ENCODE data around the gene NEK11.

The NEK11 gene

DNA sequence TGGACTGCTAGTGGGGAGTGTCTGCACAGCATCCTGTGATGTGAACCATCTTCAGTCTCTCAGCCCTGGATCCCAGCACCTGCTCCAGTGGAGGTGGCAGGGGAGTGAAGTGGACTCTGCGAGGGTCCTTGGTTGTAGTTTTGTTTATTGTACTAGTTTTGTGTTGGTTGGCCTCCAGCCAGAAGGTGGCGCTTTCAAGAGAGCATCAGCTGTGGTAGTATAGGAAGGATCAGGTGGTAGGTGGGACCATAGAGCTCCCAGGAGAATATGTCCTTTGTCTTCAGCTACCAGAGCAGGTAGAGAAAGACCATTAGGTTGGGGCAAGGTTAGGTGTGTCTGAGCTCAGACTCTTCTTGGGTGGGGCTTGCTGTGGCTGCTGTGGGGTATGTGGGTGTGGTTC, 20.9 kb downstream of the NEK11 start:
- DNase-seq: no peak

DNA sequence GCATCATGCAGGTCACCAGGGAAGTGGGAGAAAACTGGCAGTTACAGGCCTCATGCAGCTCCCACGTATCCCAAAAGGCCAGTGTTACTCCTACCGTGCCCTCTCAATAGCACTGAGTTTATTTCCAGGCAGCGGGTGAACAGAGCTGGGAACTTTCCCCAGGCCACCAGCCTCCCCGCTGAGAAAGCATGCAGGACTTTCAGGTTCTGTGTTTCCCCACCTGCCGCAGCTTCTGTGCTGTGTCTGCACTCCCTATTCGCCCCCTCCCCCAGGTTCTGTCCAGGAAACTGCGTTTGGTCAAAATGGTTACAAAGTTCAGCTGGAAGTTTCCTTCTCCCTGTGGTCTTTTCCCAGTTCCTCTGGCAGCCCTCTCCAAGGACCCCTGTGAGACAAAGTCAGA, 21.4 kb downstream of the NEK11 start:
- no peak for DNase-seq

DNA sequence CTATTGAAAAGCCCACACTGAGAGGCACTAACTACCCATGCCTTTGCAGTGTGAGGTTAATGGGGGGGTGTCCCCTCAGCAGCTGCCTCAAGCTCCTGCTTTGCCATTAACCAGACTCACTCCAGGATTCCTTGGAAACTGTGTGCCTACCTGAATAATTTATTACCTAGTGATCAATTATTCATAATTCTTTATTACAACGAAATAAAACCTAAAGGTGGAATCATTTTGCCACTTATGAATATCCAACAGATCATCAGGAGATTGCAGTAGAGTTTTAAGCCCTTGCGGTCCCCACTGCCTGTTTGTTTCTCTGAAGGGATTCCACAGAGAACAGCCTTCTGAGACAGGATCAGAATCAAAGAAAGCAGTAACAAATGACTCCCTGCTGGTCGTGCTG, 23.3 kb downstream of the NEK11 start:
- no peak for DNase-seq

DNA sequence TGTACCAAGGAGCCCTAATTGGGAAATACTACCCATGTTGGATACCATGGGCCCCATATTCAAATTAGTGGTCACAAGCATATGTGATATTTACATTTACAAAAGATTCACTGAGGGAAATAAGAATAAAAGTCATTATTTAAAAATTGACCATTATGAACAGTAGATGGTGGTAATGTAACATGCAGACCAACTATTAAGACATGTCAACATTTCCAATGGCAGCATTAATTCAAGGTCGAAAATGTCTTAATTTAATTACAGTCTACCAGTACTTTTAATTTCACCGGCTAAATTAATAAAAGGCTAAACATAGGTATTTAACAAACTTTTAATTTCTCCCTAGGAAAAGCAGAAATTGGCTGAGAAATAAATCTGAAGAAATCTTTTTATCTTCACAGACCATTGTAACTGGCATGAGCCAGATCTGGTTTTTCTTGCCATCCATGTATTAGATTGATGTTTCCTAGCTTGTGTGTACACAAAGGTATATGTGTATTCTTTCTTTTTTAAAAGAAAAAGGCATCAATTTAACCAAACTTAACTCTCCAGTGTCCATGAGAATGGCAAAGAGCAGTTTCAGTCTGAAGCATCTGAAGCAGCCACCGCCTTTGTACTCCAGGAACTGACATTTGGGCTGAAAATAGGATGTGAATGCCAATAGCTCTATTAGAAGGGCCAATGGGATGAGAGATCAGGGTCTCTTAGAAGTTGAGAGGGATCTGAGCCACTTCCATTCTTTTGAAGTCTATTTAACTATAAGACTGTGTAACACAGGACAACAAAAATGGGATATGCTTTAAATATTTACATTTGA, 26.6 kb downstream of the NEK11 start:
- no peak for DNase-seq

DNA sequence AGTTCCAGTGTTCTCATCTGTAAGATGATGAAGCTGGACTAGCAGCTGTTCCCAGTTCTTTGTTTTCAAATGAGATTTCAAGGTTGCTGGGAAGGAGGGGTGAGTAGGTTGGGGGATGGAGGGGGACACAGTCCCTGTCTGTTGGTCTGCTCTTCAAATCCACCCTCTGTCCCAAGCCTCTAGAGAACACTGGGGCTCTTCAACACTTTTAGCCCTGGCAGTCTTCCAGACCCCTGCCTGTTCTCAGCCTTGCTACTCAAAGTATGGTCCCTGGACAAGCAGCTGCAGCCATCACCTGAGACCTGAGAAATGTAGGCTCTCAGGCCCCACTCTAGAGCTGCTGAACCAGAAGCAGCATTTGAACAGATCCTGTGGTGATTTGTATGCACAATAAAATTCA, 41.3 kb downstream of the NEK11 start:
- DNase-seq: no peak

DNA sequence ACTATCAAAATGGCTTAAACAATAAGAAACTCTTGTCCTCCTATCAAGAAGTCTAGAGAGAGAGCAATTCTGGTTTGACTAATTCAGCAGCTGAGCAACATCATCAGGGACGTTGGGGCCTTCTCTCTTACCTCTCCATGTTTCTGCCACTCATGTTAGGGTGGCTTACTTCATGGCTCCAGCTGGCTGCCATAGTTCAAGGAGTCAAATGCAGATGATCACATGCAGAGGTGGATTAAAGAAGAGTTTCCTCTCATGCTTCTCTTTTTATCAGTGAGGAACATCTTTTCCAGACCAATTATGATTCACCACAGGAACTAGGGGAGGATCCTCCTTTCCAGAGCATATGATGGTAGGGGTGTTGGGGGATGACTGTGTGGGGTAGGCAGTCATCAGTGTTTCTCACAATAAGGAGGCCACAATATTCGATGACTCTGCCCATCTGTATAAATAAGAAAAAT, 45.5 kb downstream of the NEK11 start:
- DNase-seq: no peak

DNA sequence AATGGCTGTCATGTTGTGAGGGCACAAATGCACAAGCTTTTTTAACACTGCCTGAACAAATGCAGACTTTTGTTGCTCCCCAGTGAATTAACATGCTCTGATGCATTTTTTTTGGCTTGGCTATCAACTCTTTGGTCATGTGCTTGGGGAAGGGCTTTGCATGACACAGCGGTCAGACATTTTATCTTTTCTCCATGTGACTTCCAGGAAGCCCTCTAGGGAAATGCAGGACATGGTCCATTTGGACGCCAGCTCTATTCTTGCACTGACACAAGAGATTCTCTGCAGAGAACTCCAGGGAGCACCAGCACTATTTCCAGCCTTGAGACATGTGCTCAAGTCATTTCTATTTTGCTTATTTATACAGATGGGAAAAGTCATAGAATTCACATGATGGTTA, 46.2 kb downstream of the NEK11 start:
- no peak for DNase-seq

DNA sequence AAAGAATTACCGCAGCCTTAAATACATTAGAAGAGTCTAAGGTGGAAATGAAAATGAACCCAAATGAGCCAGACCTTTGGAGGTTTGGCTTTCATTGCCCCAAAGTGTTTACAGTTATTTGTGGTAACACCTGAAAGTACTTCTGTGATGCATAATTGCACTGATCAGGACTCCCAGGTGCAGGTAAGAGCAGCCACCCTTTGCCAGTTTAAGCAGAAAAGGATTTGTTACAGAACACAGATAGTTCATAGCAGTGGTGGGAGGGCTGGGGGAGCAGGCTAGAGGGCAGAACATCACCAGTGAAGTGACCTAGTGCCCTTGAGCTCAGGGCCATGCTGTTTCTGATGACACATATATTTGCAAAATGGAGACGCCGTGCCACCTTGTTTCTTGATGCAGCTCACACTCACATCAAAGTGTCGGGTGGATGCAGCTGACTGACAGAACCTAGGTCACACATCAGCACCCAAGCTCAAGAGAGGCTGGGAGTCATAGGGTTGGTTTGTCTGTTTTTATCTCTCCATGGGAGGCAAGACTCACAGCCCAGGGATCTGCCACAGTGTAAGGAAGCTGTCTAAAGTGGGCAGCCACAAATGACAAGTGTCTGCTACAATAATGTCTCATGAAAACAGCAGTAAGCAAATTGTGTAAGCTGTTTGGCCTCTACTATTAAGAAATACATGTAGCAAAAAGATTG, 49.1 kb downstream of the NEK11 start:
- DNase-seq: no peak

DNA sequence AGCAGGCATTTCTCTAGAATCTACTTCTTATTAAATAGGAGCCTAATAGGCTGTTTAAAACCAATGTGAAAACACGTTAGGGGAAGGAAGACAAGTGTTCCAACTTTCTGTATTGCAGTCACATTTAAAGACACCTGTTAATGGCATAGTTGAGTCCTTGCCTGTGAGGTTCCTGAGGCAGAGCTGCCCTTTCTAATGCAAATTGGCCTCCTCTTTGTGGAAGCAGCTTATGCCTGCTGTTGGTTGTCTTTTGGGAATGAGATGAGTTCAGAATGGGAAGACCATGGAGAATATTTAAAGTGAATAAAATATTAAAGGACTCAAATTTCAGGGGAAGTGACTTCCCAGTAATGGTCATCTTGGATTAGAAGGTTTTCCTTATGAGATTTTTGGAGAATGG, 51.2 kb downstream of the NEK11 start:
- no peak for DNase-seq

DNA sequence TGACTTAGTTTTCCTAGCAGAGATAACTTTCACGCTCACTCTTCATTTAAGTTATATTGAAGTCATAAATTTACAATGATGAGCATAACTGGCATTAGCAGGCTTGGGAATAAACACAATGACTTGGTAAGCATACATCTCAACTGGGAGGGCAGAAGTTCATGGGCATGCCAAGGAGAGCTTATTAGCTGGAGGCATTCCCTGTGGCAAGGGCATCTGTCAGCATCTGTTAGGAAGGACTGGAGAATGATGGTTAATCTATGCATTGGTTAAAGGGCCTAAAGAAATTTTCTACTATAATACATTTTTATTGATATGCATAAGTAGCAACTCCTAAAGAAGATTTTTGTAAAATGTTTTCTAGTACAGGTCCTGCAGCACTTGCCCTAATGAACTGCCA, 52.4 kb downstream of the NEK11 start:
- DNase-seq: no peak

DNA sequence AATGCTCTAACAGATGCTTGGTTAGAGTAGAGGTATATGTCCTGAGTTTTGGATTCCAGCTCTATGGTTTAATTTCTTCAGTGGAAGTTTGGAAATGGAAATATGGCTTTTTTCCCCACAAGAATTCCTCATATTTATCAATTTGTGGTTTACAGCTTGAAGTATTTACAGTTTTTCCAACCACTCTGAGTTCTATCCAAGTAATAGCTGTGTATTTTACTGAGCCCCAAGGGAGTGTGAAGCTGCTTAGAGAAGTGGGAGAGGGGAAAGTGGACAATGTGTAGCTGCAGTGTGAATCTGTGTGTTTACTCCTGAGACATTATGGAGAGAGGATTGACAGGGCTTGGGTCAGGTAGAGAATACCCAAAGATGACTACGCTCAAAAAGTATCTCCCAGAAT, 54.5 kb downstream of the NEK11 start:
- DNase-seq: no peak

DNA sequence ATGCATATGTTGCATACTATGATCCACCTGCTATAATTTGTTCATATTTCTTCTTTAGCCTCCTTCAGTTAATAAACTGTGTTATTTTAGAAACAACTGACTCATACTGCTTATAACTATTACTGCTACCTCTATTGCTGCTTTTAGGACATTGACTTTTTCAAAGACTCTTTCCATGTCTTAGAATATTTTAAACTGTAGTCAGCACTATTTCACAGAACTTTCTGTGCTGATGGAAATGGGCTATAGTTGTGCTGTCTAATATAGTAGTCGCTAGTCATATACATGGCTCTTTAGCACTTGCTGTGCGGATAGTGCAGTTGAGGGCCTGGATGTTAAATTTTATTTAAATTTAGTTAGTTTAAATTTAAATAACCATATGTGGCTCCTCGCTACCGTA, 55.6 kb downstream of the NEK11 start:
- no peak for DNase-seq

DNA sequence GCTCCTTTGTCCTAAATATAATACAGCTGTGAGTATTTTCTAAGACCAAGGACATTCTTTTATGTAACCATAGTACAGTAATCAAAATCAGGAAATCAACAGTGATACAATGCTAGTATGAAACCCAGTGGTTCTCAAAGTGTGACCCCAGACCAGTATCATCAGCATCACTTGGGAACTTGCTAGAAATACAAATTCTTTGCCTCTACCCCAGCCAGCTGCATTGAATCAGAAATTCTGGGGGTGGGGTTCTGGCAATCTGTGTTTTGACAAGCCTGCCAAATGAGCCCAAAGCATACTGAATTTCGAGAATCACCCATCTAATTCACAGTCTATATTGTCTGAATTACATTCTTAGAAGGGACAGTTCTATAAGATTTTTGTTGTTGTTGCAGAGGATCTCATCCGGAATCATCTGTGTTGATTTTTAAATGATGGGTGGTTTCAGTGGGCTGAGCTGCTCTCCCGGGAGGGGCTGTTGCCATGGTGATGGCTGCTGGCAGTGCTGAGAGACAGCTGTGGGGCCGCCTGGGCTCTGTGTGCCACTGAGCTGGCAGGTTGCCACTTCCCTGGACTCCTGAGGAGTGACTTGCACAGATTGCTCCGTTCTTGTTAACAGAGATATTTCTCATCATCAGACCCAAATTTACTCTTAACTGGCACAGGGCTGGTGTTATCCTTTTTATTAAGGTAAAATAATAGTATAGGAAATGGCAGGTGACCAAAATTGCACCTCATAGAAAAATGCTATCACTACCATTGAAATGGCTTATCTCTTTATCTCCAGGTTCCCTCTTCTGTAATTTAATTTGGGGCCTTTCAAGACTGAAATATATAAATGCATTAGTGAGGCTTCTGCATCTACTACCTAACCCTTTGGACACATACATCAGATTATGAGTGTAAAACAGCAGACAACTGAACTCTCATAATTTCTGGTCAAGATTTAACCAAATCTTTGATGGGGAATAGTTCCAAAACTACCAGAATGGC, 56.5 kb downstream of the NEK11 start:
- DNase-seq: no peak

DNA sequence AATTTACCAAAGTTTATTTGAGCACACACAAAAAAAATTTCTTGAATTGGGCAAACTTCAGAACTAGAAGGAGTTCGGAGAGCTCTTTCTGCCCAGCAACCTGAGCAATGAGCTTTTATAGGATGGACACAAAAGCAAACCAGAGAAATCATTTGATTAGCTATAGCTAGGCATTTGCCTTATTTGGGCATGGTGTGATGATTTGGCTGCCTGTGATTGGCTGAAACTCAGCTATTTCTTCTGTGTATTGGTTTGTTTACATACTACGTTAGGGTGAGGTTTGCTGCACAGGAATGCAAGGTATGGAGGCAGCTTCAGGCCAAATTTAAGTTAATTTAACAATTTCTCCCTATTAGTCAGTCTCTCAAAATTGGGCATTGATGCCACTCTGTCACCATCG, 65.1 kb downstream of the NEK11 start:
- DNase-seq: no peak

DNA sequence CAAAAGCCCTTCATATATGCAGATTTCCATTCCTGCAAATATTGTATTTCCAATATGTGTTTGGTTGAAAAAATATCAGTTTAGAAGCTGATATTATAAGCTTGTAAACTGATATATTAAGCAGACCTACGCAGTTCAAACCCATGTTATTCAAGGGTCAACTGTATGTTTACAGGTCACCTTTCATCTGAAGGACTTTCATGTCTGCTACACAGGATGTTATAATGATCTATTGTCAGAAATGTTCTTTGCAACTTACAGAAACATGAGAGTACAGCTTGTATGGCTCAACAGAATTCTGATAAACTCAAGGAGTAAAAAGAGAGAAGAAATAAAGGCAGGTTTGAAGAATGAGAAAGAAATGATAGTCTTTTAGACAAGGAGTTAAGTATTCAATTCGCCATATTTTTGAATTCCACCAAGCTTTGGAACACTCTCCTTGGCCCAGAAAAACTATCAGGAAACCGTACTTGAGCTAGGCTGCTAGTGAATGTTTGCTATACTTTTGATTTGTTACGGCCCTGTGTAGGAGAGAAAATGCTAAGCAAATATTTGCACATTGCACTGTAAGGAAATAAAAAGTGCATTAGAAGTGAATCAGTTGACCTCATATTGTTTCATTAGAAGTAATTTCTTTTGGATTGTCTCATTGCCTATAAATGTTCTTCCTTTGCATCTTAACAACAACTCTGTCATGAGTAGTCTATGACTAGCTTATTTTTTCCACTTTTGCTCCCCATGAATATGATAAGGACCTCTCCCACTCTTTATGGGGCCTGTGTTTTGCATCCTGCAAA, 81.2 kb downstream of the NEK11 start:
- no peak for DNase-seq

DNA sequence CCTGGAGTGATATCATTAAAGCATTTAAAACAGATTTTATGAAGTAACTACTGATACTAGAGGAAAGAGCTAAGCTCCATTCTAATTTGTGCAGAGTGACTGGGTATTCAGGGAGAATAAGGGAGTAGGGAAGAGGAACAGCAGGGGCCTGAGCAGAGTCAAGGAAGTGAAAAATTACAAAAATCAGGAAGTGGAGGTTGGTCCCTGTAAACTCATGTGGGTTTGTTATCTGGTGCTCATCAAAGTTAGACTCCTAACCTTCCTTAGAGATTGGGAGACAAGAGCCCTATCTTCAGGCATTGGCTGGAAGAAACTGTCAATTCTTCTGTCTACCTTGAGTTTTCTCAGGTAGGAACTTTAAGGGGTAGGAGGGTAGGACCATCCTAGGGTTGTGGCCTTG, 82.5 kb downstream of the NEK11 start:
- no peak for DNase-seq

DNA sequence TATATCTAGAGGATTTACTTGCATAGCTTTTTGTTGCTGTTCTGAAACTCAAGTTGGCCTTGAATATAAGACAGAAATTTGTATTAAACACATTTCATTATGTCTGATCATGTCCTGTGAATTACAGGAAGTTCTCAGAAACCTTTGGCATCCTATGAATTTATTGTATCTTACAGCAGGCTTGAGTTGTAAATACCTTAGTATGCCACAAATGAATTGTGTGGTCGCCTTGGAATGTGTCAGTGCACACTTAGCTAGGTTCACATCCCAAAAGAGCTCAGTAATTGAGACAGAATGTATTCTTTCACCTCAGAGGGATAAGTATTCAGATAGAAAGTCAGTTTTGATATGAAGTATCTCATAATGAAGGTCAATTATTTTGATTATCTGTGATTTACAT, 83.4 kb downstream of the NEK11 start:
- no peak for DNase-seq

DNA sequence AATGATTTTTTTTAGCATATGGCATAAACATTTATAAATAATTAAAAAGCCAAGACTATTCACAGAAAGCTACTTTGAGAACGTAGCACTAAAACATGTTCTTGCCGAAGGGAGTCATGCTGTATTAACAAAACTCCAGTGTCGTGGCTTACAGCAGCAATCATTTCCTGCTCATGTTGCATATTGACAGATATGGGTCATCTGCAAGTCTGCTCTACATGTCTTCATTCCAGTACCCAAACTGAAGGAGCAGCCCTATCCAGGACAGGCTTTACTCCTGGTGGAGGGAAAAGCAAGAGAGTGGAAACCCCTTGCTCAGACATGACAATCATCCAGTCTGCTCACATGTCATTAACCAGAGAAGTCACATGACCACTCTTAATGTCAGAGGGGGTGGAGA, 87.6 kb downstream of the NEK11 start:
- DNase-seq: no peak

DNA sequence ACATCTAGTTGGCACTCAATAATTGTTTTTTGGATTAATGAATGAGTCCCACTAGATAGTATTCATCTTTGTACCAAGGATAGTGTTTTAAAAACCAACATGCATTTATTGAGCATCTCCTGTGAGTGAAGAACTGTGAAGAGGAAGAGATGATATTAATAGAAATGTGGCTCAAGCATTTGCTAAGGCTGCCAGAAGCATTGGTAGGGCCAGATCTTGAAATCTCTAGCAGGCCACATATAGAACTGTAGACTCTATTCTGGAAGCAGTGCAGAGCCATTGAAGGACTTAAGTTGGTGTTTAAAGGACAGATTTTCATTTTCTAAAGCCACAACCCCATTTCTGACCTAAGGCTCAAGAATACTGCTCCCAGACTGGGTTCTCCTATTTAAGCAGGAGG, 99.0 kb downstream of the NEK11 start:
- DNase-seq: no peak

DNA sequence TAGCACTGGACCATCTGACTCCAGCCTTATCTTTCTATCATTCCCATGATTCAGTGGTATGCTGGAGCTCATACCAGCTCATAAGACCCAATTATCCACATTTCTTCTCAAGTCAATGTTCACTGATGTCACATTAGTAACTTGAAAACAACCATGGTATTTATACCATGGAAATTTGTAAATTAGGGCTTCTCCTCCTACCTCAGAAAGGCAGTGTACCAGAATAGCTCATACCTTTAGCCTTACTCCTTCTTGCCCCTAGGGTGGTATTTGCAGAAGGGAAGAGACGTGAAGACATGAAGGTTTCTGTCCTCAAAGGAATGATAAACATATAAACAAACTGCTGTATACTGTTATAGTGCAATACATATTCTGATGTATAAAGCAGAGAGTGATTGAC, 114.2 kb downstream of the NEK11 start:
- no peak for DNase-seq

DNA sequence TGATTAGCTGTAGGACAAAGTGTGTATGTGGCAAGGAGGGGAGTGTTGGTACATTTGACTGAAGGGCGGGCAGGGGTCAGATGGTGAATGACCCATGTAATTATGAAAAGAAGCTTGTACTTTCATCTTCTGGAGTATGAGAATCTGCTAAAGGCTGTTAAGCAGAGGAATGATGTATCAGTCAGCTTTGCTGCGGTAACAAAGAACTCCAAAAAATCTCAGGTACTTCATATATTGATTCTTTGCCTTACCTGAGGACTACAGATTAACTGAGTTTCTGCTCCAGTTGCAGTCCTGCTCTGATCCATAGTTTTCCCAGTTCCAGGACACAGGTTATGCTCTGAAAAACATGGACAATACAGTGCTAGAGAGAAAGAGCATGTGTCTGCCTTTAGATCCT, 115.1 kb downstream of the NEK11 start:
- no peak for DNase-seq

DNA sequence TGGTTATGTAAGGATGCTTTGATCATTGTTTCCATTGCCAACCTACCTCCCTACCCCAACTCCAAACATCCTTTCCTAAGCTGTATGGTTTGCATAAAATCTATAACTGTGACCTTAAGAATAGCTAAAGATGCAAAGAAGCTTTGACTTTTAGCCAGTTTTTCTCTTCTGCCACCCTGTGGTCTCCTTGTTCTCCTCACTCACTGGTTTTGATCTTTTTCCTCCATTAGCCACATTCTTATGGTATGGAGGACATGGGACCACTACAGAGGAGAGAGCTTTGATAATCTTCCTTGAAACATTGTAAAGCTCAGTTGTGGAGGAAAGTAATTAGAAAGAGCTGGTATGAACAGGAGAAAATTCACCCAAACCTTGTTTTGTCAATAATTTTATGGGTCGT, 115.9 kb downstream of the NEK11 start:
- no peak for DNase-seq

DNA sequence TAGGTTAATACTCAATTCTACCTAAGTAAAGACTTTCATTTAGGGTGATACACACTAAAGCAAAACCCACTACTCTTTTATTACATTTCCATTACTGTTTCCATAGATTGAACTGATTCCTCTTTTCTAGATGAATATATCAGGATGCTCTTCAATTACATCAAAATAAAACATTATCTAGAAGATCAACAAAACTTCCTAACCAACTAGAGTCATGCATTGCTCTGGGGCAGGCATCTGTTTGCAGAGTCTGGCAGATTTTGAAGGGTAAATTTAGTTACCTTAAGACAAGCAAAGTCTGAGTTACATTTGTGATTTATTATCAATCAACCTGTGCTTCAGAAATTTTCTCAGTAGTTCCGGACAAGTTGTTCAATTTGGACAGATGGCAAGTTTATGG, 117.1 kb downstream of the NEK11 start:
- no peak for DNase-seq

Measured in GOT3 (cell line).